ENCODE data around the gene MCF2L.

The MCF2L gene

DNA sequence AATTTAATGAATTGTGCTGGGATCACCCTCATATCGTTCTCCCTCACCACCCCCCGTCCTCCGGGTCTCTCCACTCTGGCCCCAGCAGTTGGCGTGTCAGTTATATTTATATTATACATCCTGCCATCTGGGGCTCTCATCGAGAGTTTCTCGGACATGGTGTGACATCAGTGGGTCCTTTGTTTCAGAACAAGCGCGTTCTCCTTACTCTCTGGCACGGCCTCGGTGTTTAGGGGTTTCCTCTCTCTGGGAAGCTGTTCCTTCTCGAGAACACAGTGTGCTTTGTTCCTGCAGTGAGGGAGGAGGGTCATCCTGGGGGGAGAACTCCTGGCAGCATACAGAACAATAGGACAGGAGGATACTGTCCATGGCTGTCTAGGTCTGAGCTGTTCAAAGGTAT, 9.8 kb upstream of the MCF2L start:
- TF ChIP-seq, protein P1, sequence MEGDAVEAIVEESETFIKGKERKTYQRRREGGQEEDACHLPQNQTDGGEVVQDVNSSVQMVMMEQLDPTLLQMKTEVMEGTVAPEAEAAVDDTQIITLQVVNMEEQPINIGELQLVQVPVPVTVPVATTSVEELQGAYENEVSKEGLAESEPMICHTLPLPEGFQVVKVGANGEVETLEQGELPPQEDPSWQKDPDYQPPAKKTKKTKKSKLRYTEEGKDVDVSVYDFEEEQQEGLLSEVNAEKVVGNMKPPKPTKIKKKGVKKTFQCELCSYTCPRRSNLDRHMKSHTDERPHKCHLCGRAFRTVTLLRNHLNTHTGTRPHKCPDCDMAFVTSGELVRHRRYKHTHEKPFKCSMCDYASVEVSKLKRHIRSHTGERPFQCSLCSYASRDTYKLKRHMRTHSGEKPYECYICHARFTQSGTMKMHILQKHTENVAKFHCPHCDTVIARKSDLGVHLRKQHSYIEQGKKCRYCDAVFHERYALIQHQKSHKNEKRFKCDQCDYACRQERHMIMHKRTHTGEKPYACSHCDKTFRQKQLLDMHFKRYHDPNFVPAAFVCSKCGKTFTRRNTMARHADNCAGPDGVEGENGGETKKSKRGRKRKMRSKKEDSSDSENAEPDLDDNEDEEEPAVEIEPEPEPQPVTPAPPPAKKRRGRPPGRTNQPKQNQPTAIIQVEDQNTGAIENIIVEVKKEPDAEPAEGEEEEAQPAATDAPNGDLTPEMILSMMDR (IDR thresholded peaks at IDR 0.05; ENCODE audit: insufficient read depth, low read depth, low read length, missing control alignments), result no peak
- no peak for DNase-seq (ENCODE audit: low read depth)
- H3K4me3 ChIP-seq (ENCODE audit: low read length), result no peak overlapping the region

DNA sequence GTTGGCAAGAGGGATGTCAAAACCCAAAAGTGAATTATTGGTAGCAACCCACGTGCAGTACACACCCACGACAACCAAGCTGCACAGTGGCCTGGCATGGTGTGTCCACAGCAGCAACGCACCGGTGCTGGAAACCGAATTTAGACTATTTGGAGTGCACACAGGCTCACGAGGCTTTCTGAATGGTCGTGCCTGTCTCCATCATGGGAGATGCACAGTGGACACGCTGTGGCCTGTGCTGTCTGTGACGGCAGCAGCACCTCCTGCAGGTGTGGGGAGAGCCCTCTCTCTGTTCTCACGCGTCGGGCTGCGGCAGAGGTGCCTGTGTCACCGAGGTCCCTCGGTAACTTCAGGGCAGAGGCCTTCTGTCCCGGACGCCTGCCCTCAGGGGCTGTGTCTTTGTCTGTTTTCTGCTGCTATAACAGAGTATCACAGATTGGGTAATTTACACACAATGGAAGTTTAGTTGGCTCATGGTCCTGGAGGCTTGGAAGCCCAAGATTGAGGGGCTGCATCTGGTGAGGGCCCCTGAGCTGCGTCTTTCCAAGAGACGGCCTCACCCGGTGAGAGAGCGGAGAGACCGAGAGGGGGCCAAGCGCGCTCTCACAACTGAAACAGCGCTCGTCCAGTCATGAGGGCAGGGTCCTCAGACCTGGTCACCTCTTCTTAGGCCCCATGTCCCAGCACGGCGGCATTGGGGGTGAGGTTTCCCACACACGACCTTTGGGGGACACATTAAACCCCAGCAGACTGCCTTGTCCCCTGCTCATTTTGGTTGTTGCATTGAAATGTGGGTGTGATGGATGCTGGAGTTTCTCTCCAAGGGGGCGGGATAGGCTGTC, 9.1 kb upstream of the MCF2L start:
- DNase-seq (ENCODE audit: low read depth), result no peak
- no peak overlapping the region for H3K4me3 ChIP-seq (ENCODE audit: low read length)
- TF ChIP-seq, protein P1 (IDR thresholded peaks at IDR 0.05; ENCODE audit: insufficient read depth, low read depth, low read length, missing control alignments), result no peak

DNA sequence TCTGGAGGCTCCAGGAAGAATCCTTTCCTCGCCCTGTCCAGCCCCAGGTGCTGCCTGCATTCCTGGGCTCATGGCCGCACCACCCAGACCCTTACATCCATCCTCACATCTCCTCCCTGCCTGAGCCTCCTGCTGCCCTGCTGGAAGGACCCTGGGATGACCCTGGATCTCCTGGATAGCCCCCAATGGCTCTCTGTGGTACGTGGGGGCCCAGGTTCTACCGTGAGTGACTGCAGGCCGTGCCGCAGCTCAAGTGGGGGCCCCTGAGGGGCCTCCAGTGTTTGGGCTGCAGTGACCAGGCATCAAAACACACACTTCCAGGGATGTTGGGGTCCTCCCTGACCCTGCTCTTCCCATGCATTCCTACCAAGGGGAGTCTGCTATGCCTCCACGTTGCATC, 8.3 kb upstream of the MCF2L start:
- no peak overlapping the region for H3K4me3 ChIP-seq (ENCODE audit: low read length)
- no peak for DNase-seq (ENCODE audit: low read depth)
- TF ChIP-seq, protein P1 (IDR thresholded peaks at IDR 0.05; ENCODE audit: insufficient read depth, low read depth, low read length, missing control alignments), result no peak

DNA sequence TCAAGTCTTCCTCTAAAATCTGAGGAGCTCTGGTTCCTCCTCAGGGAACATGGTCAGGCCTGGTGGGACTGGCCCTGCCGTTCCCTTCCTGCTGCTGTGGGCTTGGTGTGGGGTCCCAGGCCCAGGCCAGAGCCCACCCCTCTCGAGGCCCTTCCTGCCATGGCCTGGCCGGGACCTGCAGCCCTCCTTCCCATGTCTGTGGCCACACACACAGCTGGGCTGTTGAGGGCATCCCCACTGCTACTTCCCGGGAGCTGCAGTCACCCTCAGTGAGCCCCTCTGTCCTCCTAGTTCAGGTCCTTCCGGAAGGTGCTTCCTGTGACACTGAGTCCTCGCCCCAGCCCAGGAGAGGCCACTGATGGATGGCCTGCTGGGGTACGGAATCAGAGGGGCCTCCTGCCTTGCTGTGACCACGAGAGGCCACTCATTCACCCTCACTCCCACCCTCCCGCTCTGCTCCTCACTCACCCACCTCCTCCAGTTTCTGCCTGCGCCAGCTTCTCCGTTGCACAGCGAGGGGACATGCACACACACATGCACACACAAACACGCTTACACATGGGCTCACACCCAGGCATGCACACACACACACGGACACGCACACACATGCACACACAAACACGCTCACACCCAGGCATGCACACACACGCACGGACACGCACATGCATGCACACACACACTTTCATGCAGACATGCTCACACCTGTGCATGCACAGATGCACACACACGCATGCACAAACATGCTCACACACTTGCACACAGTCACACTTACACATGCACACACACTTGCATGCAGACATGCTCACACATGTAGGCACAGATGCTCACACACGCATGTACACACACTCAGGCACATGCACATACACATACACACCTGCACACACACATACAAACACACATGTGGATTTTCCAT, 7.3 kb upstream of the MCF2L start:
- no peak for DNase-seq (ENCODE audit: low read depth)
- TF ChIP-seq, protein P1 (IDR thresholded peaks at IDR 0.05; ENCODE audit: insufficient read depth, low read depth, low read length, missing control alignments), result no peak
- H3K4me3 ChIP-seq (ENCODE audit: low read length), result no peak overlapping the region

DNA sequence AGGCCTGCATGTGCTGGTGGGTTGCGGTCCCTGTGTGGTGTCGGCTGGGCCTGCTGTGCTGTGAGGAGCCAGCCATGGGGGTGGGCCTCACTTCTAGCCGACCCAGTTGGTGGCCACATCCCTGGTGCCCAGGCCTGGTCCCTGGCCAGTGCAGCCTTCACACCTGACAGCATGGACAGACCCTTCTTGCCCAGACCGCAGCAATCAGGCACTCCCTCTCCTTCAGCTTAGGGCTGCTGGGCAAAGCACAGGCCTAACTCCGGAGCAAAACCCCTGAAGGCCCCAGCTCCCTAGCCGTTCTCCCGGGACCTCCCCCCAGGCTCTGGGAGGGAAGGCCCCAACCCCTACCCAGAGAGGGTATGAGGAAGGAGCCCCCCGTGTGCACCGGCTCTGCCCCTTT, 6.6 kb upstream of the MCF2L start:
- no peak overlapping the region for H3K4me3 ChIP-seq (ENCODE audit: low read length)
- DNase-seq (ENCODE audit: low read depth), result no peak
- TF ChIP-seq, protein P1 (IDR thresholded peaks at IDR 0.05; ENCODE audit: insufficient read depth, low read depth, low read length, missing control alignments), result no peak

DNA sequence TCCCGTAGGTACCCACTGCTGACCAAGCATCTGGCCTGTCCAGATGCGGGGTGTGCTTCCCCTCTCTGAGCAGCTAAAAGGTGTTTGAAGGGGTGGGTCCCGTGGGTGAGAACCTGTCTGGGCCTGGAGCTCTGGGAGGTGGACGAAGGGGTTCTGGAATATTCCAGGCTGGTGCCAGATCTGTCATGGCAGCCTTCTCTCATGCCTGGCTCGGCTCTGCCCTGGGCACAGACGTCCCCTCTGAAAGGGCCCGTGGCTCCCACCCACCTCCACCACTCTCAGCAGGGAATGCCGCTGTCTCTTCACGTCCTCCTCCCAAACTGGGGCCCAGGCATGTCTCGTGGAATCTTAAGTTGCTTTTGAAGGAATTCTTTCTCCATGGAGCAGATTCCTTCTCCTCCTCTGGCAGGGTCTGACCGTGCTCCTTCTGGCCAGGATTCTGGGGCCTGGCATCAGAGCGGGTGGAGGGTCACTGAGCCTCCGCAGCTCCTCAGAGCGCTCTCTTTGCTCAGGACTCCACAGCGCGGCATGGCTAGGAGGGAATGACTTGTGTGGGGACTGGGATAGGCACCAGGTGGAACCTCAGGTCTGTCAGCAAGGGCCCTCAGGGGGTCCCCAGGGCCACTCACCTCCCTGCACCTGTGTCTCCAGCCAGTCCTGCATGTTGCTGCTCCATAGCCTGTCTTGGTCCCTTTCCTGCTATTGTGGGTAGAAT, 5.9 kb upstream of the MCF2L start:
- no peak overlapping the region for H3K4me3 ChIP-seq (ENCODE audit: low read length)
- no peak for DNase-seq (ENCODE audit: low read depth)
- TF ChIP-seq, protein P1 (IDR thresholded peaks at IDR 0.05; ENCODE audit: insufficient read depth, low read depth, low read length, missing control alignments), result no peak

All from epithelial cell of esophagus (primary cell).